ENCODE results near the gene ELOVL1. TPM values are rescaled to one million over a fixed set of nuclear protein-coding genes. Genes with fewer than 3 reads are reported as not detected.

Gene ELOVL1
- polyA plus RNA-seq, 1 donor (not counting 4 experiments of a cell fraction or from before 2014, with no cell fraction given): 283 TPM

DNA sequence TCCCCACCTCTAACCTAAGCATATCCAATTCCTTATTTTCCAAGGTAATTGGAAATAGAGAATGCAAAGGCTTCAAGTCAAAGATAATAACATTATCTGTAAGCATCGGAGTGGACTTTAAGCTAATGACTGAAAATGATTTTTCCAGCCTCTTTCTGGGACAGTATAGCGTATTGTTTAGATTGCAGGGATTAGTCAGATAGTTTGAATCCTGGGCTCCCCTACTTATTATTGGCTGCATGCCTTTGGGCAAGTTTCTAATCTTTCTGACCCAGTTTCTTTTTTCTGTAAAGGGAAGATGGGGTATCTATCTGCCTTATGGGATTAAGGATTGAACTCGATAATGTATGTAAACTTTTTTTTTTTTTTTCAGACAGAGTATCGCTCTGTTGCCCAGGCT, 10.6 kb downstream of the ELOVL1 start:
- no peaks in the 10 kb centered on the region for H4K20me1 ChIP-seq (ENCODE audit: control insufficient read depth, extremely low read depth, insufficient read depth, low read length)
- H3K4me2 ChIP-seq (ENCODE audit: control insufficient read depth, extremely low read depth, insufficient read depth, low read depth, low read length): no peak overlapping the region
- H3K36me3 ChIP-seq (ENCODE audit: control insufficient read depth in 2 of 2, extremely low read depth in 1 of 2, insufficient read depth in 2 of 2, low read length in 2 of 2): peaks cover 3 to 16% of the 10 kb centered on the region in 2 experiments
- peaks cover 36% of the 10 kb centered on the region for H3K79me2 ChIP-seq (ENCODE audit: control insufficient read depth, insufficient read depth, low read length)
- no peaks in the 10 kb centered on the region for H3K27me3 ChIP-seq (ENCODE audit: control insufficient read depth, extremely low read depth, insufficient read depth, low read length)
- DNase-seq (ENCODE audit: low read depth, low spot score) (no peak), FAIRE-seq (no peak)
- H3K9me1 ChIP-seq (ENCODE audit: control insufficient read depth, extremely low read depth, insufficient read depth, low read length): no peaks in the 10 kb centered on the region
- no peak overlapping the region for H3K9ac ChIP-seq (ENCODE audit: control insufficient read depth, extremely low read depth, insufficient read depth, low read length)
- peaks cover 26% of the 10 kb centered on the region for H3K4me1 ChIP-seq (ENCODE audit: control insufficient read depth, extremely low read depth, insufficient read depth, low read length)
- no peak overlapping the region for H3K27ac ChIP-seq (ENCODE audit: control insufficient read depth, insufficient read depth, low read length)
- H3K9me3 ChIP-seq (ENCODE audit: control insufficient read depth, low read depth, low read length): no peaks in the 10 kb centered on the region
- no peak for TF ChIP-seq EZH2 (IDR thresholded peaks at IDR 0.05; ENCODE audit: low read length)
- TF ChIP-seq, protein P1, sequence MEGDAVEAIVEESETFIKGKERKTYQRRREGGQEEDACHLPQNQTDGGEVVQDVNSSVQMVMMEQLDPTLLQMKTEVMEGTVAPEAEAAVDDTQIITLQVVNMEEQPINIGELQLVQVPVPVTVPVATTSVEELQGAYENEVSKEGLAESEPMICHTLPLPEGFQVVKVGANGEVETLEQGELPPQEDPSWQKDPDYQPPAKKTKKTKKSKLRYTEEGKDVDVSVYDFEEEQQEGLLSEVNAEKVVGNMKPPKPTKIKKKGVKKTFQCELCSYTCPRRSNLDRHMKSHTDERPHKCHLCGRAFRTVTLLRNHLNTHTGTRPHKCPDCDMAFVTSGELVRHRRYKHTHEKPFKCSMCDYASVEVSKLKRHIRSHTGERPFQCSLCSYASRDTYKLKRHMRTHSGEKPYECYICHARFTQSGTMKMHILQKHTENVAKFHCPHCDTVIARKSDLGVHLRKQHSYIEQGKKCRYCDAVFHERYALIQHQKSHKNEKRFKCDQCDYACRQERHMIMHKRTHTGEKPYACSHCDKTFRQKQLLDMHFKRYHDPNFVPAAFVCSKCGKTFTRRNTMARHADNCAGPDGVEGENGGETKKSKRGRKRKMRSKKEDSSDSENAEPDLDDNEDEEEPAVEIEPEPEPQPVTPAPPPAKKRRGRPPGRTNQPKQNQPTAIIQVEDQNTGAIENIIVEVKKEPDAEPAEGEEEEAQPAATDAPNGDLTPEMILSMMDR (optimal IDR thresholded peaks at IDR 0.05 in 1 of 3, IDR thresholded peaks at IDR 0.05 in 1 of 3, conservative IDR thresholded peaks at IDR 0.05 in 1 of 3; ENCODE audit: extremely low read depth in 1 of 3, insufficient read depth in 2 of 3, low read length in 3 of 3): no peak
- no peak overlapping the region for H2AFZ ChIP-seq (ENCODE audit: control insufficient read depth, low read length)
- dilution Hi-C loops (cut with MboI; ENCODE audit: extremely low pct_ligation_motif_present, low sequenced_read_pairs): no loop called here
- no peak overlapping the region for H3K4me3 ChIP-seq (ENCODE audit: control insufficient read depth in 2 of 3, extremely low read depth in 1 of 3, insufficient read depth in 2 of 3, low read depth in 1 of 3, low read length in 3 of 3)

GRCh38 chr1:43354936-43355335, 12.9 kb downstream of the ELOVL1 start:
- Histone ChIP-seq H3K4me3 (ENCODE audit: control insufficient read depth in 2 of 3, extremely low read depth in 1 of 3, insufficient read depth in 2 of 3, low read depth in 1 of 3, low read length in 3 of 3) (no peak overlapping the region), H3K27me3 (ENCODE audit: control insufficient read depth, extremely low read depth, insufficient read depth, low read length) (no peaks in the 10 kb centered on the region), H3K79me2 (ENCODE audit: control insufficient read depth, insufficient read depth, low read length) (peaks cover 13% of the 10 kb centered on the region), H3K9me3 (ENCODE audit: control insufficient read depth, low read depth, low read length) (no peaks in the 10 kb centered on the region), H3K4me2 (ENCODE audit: control insufficient read depth, extremely low read depth, insufficient read depth, low read depth, low read length) (no peak overlapping the region), H4K20me1 (ENCODE audit: control insufficient read depth, extremely low read depth, insufficient read depth, low read length) (no peaks in the 10 kb centered on the region), H3K36me3 (ENCODE audit: control insufficient read depth in 2 of 2, extremely low read depth in 1 of 2, insufficient read depth in 2 of 2, low read length in 2 of 2) (no peaks in the 10 kb centered on the region), H2AFZ (ENCODE audit: control insufficient read depth, low read length) (no peak overlapping the region), H3K4me1 (ENCODE audit: control insufficient read depth, extremely low read depth, insufficient read depth, low read length) (peaks cover 7% of the 10 kb centered on the region), H3K9ac (ENCODE audit: control insufficient read depth, extremely low read depth, insufficient read depth, low read length) (no peak overlapping the region), H3K9me1 (ENCODE audit: control insufficient read depth, extremely low read depth, insufficient read depth, low read length) (no peaks in the 10 kb centered on the region), H3K27ac (ENCODE audit: control insufficient read depth, insufficient read depth, low read length) (no peak overlapping the region)
- dilution Hi-C loops (cut with MboI; ENCODE audit: extremely low pct_ligation_motif_present, low sequenced_read_pairs): no loop called here
- FAIRE-seq: no peak
- no peak for TF ChIP-seq EZH2 (IDR thresholded peaks at IDR 0.05; ENCODE audit: low read length)
- DNase-seq (ENCODE audit: low read depth, low spot score): no peak

DNA sequence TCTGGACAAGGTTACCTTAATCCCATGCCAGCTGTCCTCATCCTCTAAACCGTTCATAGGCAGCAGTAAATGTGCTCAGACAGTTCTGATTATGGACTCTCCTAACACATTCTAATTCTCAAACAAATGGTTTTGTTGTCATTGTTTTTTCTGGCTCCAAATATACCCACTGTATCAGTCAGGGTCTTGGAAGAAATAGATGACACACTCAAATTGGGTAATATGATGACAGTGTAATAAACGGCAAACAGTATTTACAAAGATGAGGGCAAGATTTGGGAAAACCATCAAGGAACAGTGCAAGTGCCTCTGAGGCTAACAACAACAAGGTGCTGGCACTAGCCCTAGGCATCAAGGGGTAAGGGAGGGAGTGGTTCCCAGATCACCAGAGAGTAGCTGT, 13.3 kb downstream of the ELOVL1 start:
- Histone ChIP-seq H3K4me3 (ENCODE audit: control insufficient read depth in 2 of 3, extremely low read depth in 1 of 3, insufficient read depth in 2 of 3, low read depth in 1 of 3, low read length in 3 of 3) (no peak overlapping the region), H3K4me1 (ENCODE audit: control insufficient read depth, extremely low read depth, insufficient read depth, low read length) (peaks cover 9% of the 10 kb centered on the region), H2AFZ (ENCODE audit: control insufficient read depth, low read length) (no peak overlapping the region), H3K4me2 (ENCODE audit: control insufficient read depth, extremely low read depth, insufficient read depth, low read depth, low read length) (no peak overlapping the region), H3K9me1 (ENCODE audit: control insufficient read depth, extremely low read depth, insufficient read depth, low read length) (no peaks in the 10 kb centered on the region), H4K20me1 (ENCODE audit: control insufficient read depth, extremely low read depth, insufficient read depth, low read length) (no peaks in the 10 kb centered on the region), H3K36me3 (ENCODE audit: control insufficient read depth in 2 of 2, extremely low read depth in 1 of 2, insufficient read depth in 2 of 2, low read length in 2 of 2) (no peaks in the 10 kb centered on the region), H3K27me3 (ENCODE audit: control insufficient read depth, extremely low read depth, insufficient read depth, low read length) (no peaks in the 10 kb centered on the region), H3K27ac (ENCODE audit: control insufficient read depth, insufficient read depth, low read length) (no peak overlapping the region), H3K79me2 (ENCODE audit: control insufficient read depth, insufficient read depth, low read length) (peaks cover 9% of the 10 kb centered on the region), H3K9ac (ENCODE audit: control insufficient read depth, extremely low read depth, insufficient read depth, low read length) (no peak overlapping the region), H3K9me3 (ENCODE audit: control insufficient read depth, low read depth, low read length) (no peaks in the 10 kb centered on the region)
- dilution Hi-C loops (cut with MboI; ENCODE audit: extremely low pct_ligation_motif_present, low sequenced_read_pairs): no loop called here
- FAIRE-seq (no peak), DNase-seq (ENCODE audit: low read depth, low spot score) (no peak)
- TF ChIP-seq, protein P1 (optimal IDR thresholded peaks at IDR 0.05 in 1 of 3, IDR thresholded peaks at IDR 0.05 in 1 of 3, conservative IDR thresholded peaks at IDR 0.05 in 1 of 3; ENCODE audit: extremely low read depth in 1 of 3, insufficient read depth in 2 of 3, low read length in 3 of 3): no peak
- no peak for TF ChIP-seq EZH2 (IDR thresholded peaks at IDR 0.05; ENCODE audit: low read length)

All from keratinocyte (primary cell).